ENCODE data around the gene RFC2. TPM values are rescaled to one million over a fixed set of nuclear protein-coding genes. Genes with fewer than 3 reads are reported as not detected.

The RFC2 gene
- total and polyA plus RNA-seq, 2 donors (not counting 1 experiment from before 2014, with no cell fraction given) = 9.9 to 19.6 TPM

DNA sequence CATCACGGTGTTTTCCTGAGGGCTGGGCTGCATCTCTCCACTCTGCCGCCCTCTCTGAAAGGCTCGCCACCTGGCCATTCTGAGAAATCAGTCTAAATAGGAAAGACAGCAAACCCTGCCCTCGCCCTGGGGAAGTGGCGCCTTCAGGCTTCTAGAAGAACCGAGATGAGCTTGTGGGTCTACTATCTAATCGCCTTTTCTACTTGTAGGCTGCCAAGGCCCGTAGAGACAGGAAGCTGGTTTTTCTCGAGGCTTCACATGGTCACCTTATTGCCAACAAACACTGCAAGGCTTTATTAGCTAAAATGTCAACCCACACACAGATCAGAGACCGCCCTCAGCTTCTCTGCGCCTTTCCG lies 23.0 kb downstream of the RFC2 start:
- peaks cover 6% of the 10 kb centered on the region for H3K36me3 ChIP-seq (ENCODE audit: control insufficient read depth, insufficient read depth, low read length)
- TF ChIP-seq, protein P1, sequence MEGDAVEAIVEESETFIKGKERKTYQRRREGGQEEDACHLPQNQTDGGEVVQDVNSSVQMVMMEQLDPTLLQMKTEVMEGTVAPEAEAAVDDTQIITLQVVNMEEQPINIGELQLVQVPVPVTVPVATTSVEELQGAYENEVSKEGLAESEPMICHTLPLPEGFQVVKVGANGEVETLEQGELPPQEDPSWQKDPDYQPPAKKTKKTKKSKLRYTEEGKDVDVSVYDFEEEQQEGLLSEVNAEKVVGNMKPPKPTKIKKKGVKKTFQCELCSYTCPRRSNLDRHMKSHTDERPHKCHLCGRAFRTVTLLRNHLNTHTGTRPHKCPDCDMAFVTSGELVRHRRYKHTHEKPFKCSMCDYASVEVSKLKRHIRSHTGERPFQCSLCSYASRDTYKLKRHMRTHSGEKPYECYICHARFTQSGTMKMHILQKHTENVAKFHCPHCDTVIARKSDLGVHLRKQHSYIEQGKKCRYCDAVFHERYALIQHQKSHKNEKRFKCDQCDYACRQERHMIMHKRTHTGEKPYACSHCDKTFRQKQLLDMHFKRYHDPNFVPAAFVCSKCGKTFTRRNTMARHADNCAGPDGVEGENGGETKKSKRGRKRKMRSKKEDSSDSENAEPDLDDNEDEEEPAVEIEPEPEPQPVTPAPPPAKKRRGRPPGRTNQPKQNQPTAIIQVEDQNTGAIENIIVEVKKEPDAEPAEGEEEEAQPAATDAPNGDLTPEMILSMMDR (conservative IDR thresholded peaks at IDR 0.05 in 1 of 2, IDR thresholded peaks at IDR 0.05 in 1 of 2; ENCODE audit: low read depth in 1 of 2, low read length in 2 of 2) = no peak
- TF ChIP-seq EZH2 (IDR thresholded peaks at IDR 0.05; ENCODE audit: low read length, missing control alignments) = no peak
- H3K9ac ChIP-seq (ENCODE audit: insufficient read depth, low read length) = no peak overlapping the region
- H3K27me3 ChIP-seq (ENCODE audit: control insufficient read depth, insufficient read depth, low read length) = no peaks in the 10 kb centered on the region
- no peak overlapping the region for H2AFZ ChIP-seq (ENCODE audit: low read length)
- H3K4me3 ChIP-seq (replicated peaks in 1 of 4; ENCODE audit: control extremely low read depth in 1 of 4, insufficient read depth in 1 of 4, low read depth in 3 of 4, low read length in 4 of 4) = no peak overlapping the region
- H3K4me2 ChIP-seq (ENCODE audit: extremely low read depth, insufficient read depth, low read length) = no peak overlapping the region
- no peaks in the 10 kb centered on the region for H3K79me2 ChIP-seq (ENCODE audit: control insufficient read depth, insufficient read depth, low read length)
- H3K9me3 ChIP-seq (ENCODE audit: control insufficient read depth, insufficient read depth, low read depth, low read length) = no peaks in the 10 kb centered on the region
- DNase-seq (ENCODE audit: low read depth in 2 of 2) = no peak
- H3K4me1 ChIP-seq (ENCODE audit: control insufficient read depth, extremely low read depth, insufficient read depth, low read length) = peaks cover 7% of the 10 kb centered on the region
- no peaks in the 10 kb centered on the region for H4K20me1 ChIP-seq (ENCODE audit: control insufficient read depth, extremely low read depth, insufficient read depth, low read length)
- H3K27ac ChIP-seq (ENCODE audit: insufficient read depth, low read length) = no peak overlapping the region

DNA sequence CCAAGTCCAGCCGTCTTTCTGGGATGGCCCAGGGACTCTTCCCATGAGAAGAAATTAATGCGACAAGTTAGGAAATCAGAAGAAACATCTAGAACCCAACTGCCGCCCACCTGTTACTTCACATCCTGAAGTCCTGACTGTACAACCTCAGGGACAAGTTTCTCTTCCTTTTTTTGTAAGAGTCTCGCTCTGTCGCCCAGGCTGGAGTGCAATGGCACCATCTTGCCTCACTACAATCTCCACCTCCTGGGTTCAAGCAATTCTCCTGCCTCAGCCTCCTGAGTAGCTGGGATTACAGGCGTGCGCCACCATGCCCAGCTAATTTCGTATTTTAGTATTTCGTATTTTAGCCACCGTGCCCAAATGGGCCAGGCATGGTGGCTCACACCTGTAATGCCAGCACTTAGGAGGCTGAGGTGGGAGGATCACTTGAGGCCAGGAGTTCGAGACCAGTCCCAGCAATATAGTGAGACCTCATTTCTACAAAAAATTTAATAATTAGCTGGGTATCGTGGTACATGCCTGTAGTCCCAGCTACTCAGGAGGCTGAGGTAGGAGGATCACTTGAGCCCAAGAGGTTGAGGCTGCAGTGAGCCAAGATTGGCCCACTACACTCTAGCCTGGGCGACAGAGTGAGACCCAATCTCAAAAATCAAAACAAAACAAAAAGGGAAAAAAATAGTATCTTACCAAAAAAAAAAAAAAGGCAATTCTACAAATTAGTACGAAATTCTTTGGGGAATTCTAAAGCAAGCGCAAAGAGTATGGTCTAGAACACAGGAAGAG lies 23.6 kb downstream of the RFC2 start:
- peaks cover 6% of the 10 kb centered on the region for H3K36me3 ChIP-seq (ENCODE audit: control insufficient read depth, insufficient read depth, low read length)
- H2AFZ ChIP-seq (ENCODE audit: low read length) = no peak overlapping the region
- no peak for DNase-seq (ENCODE audit: low read depth in 2 of 2)
- H3K4me1 ChIP-seq (ENCODE audit: control insufficient read depth, extremely low read depth, insufficient read depth, low read length) = peaks cover 7% of the 10 kb centered on the region
- TF ChIP-seq EZH2 (IDR thresholded peaks at IDR 0.05; ENCODE audit: low read length, missing control alignments) = no peak
- TF ChIP-seq, protein P1 (conservative IDR thresholded peaks at IDR 0.05 in 1 of 2, IDR thresholded peaks at IDR 0.05 in 1 of 2; ENCODE audit: low read depth in 1 of 2, low read length in 2 of 2) = no peak
- H3K9me3 ChIP-seq (ENCODE audit: control insufficient read depth, insufficient read depth, low read depth, low read length) = no peaks in the 10 kb centered on the region
- H3K27me3 ChIP-seq (ENCODE audit: control insufficient read depth, insufficient read depth, low read length) = no peaks in the 10 kb centered on the region
- no peak overlapping the region for H3K4me2 ChIP-seq (ENCODE audit: extremely low read depth, insufficient read depth, low read length)
- H4K20me1 ChIP-seq (ENCODE audit: control insufficient read depth, extremely low read depth, insufficient read depth, low read length) = no peaks in the 10 kb centered on the region
- no peak overlapping the region for H3K4me3 ChIP-seq (replicated peaks in 1 of 4; ENCODE audit: control extremely low read depth in 1 of 4, insufficient read depth in 1 of 4, low read depth in 3 of 4, low read length in 4 of 4)
- no peaks in the 10 kb centered on the region for H3K79me2 ChIP-seq (ENCODE audit: control insufficient read depth, insufficient read depth, low read length)
- H3K9ac ChIP-seq (ENCODE audit: insufficient read depth, low read length) = no peak overlapping the region
- no peak overlapping the region for H3K27ac ChIP-seq (ENCODE audit: insufficient read depth, low read length)

DNA sequence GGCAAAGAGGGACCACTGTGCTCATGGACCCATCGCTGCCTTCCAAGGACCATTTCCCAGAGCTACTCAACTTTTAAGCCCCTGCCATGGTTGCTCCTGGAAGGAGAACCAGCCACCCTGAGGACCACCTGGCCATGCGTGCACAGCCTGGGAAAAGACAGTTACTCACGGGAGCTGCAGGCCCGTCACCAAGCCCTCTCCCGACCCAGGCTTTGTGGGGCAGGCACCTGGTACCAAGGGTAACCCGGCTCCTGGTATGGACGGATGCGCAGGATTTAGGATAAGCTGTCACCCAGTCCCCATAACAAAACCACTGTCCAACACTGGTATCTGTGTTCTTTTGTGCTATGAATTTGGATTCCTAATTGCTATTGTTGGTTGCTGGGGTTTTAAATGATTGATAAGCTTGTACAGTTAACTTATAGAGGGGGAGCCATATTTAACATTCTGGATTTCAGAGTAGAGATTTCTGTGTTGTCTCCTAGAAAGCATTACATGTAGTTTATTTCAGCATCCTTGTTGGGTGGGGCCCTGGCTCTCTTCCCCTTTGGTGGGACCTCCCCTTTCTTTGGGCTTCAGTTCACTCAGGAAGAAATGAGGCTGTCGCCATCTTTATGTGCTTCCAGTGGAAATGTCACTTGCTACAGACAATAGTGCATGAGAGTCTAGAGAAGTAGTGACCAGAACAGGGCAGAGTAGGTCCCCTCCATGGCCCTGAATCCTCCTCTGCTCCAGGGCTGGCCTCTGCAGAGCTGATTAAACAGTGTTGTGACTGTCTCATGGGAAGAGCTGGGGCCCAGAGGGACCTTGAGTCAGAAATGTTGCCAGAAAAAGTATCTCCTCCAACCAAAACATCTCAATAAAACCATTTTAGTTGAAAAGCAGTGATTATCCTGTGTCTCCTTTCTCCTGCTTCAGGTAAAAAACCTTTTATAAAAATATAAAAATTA lies 25.0 kb downstream of the RFC2 start:
- Histone ChIP-seq H3K27ac (ENCODE audit: insufficient read depth, low read length) (no peak overlapping the region), H4K20me1 (ENCODE audit: control insufficient read depth, extremely low read depth, insufficient read depth, low read length) (no peaks in the 10 kb centered on the region), H3K27me3 (ENCODE audit: control insufficient read depth, insufficient read depth, low read length) (no peaks in the 10 kb centered on the region), H3K79me2 (ENCODE audit: control insufficient read depth, insufficient read depth, low read length) (no peaks in the 10 kb centered on the region), H3K4me1 (ENCODE audit: control insufficient read depth, extremely low read depth, insufficient read depth, low read length) (peaks cover 7% of the 10 kb centered on the region), H3K4me3 (replicated peaks in 1 of 4; ENCODE audit: control extremely low read depth in 1 of 4, insufficient read depth in 1 of 4, low read depth in 3 of 4, low read length in 4 of 4) (no peak overlapping the region), H3K4me2 (ENCODE audit: extremely low read depth, insufficient read depth, low read length) (no peak overlapping the region), H3K9ac (ENCODE audit: insufficient read depth, low read length) (no peak overlapping the region), H3K36me3 (ENCODE audit: control insufficient read depth, insufficient read depth, low read length) (peaks cover 4% of the 10 kb centered on the region), H3K9me3 (ENCODE audit: control insufficient read depth, insufficient read depth, low read depth, low read length) (no peaks in the 10 kb centered on the region), H2AFZ (ENCODE audit: low read length) (no peak overlapping the region)
- DNase-seq (ENCODE audit: low read depth in 2 of 2) = no peak
- TF ChIP-seq, protein P1 (conservative IDR thresholded peaks at IDR 0.05 in 1 of 2, IDR thresholded peaks at IDR 0.05 in 1 of 2; ENCODE audit: low read depth in 1 of 2, low read length in 2 of 2) = no peak
- no peak for TF ChIP-seq EZH2 (IDR thresholded peaks at IDR 0.05; ENCODE audit: low read length, missing control alignments)
